HG02610 (cell line): ENCODE data around the gene POU5F1.
"Not testable (repeated sequence)": the region's sequence is repeated elsewhere in the genome, so short reads cannot be mapped to it uniquely, and the experiment has no call there.

Experiments
- ATAC-seq: cut with Tn5 transposase; IDR thresholded peaks from one replicate; pipeline ENCODE4 v1.9.1; 2021; ENCODE audit warnings: mild to moderate bottlenecking, moderate library complexity; ENCODE audit not compliant: unreplicated experiment

The POU5F1 gene

DNA sequence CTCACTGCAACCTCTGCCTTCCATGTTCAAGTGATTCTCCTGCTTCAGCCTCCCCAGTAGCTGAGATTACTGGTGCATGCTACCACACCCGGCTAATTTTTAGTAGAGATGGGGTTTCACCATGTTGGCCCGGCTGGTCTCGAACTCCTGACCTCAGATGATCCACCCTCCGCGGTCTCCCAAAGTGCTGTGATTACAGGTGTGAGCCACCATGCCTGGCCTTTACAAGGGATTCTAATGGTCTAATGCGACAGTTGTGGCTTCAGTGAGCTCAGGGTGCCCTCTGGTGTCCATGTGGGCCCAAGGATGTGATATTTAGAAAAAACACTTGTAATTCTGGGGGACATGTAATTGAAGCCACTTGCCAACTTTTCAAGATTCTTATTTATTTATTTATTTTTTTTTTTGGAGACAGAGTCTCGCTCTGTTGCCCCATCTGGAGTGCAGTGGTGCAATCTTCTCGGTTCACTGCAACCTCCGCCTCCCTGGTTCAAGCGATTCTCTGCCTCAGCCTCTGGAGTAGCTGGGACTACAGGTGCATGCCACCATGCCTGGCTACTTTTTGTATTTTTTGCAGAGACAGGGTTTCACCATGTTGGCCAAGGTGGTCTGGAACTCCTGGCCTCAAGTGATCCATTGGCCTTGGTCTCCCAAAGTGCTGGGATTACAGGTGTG, 22.1 kb upstream of the POU5F1 start:
- not testable (repeated sequence) for ATAC-seq

DNA sequence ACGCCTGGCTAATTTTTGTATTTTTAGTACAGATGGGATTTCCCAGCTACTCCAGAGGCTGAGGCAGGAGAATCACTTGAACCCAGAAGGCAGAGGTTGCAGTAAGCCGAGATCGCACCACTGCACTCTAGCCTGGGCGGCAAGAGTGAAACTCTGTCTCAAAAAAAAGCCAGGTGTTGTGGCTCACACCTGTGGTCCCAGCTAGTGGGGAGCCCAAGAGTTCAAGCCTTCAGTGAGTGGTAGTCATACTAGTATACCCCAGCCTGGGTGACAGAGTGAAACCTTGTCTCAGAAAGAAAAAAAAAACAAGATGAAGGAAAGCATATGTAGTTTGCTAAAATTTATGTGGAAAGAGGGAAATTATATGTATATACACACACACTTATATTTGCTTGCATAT, 20.0 kb upstream of the POU5F1 start:
- no peak for ATAC-seq

DNA sequence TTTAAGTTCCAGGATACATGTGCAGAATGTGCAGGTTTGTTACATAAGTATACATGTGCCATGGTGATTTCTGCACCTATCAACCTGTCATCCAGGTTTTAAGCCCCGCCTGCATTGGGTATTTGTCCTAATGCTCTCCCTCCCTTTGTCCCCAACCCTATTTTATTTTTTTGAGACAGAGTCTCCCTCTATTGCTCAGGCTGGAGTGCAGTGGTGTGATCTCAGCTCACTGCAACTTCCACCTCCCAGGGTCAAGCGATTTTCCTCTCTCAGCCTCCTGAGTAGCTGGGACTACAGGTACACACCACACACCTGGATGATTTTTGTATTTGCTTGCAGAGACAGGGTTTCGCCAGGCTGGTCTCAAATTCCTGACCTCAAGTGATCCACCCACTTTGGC, 18.7 kb upstream of the POU5F1 start:
- not testable (repeated sequence) for ATAC-seq

DNA sequence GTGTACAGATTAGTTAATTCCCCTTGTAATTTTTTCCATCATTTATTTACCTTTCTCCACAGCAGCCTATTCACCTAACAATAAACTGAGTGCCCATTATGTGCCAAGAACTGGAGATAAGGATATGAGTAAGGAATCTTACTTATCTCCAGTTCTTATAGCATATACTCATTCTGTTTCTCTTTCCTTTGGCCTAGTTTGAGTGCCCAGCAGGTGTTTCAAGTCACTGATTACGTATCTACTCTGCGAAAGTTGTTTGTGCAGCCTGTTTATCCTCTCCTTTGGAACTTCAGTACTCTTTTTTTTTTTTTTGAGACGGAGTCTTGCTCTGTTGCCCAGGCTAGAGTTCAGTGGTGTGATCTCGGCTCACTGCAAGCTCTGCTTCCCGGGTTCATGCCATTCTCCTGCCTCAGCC, 17.3 kb upstream of the POU5F1 start:
- ATAC-seq = no peak

DNA sequence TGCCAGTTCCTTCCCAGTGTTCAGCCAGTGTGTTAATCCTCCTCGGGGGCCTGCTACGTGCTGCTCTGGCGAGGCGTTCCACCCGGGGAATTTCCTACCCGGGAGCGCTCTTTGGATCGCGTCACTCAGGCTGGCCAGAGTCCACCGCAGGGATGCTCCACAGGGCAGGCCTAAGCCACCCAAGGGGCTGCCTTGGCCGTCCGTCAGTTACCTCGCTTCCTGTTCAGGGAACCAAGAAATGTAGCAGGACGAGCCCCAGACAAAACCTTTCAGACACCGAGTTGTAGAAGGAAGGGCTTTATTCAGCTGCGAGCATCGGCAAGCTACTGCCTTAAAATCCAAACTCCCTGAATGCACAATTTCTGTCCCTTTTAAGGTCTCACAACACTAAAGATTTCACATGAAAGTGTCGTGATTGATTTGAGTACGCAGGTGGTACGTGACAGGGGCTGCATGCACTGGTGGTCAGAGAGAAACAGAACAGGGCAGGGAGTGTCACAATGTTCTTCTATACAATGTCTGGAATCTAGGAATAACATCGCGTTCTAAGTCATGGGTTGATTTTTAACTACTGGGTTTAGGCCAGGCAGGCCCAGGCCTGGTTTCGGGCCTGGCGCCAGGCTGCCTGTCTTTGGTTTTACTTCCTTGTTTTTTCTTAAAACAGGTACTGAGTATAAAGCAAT, 15.7 kb upstream of the POU5F1 start:
- no peak for ATAC-seq

GRCh38 chr6:31185695-31186051, 15.2 kb upstream of the POU5F1 start:
- ATAC-seq = not testable (repeated sequence)

DNA sequence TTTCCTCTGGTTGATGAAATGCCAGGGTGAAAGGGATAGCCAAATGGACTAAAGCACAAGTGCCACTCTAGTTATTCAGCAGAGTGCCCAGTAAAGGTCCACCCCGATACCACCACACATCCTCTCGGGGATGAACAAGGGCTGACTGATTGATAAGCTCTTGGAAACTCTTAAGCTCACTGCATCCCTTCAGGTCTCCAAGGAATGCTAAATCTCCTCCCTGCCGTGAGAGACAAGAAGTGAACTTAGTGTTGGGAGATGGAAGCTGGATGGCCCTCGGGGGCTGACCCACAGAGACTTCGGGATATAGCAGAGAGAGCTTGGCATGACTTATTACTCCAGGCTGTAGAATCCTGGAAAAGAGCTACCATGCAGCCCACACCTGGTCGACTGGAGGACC, 13.4 kb upstream of the POU5F1 start:
- ATAC-seq = not testable (repeated sequence)

DNA sequence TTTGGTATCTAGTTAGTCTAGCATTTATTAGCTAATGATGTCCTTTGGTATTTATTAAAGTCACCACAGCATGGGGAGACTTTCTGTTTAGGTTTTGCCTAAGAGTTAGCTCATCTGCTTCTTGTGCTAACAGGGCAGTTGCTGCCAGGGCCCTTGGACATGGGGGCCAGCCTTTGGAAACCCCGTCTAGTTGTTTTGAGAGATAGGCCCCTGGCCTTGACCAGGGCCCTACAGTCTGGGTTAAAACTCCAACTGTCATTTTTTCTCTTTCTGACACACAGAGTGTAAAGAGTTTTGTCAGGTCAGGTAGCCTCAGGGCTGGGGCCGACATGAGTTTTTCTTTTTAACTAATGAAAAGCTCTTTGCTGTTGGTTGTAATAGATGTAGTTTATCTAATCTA, 12.8 kb upstream of the POU5F1 start:
- not testable (repeated sequence) for ATAC-seq

- ATAC-seq = no peak
Observed at GRCh38 chr6:31180500-31180899, 10.0 kb upstream of the POU5F1 start.

DNA sequence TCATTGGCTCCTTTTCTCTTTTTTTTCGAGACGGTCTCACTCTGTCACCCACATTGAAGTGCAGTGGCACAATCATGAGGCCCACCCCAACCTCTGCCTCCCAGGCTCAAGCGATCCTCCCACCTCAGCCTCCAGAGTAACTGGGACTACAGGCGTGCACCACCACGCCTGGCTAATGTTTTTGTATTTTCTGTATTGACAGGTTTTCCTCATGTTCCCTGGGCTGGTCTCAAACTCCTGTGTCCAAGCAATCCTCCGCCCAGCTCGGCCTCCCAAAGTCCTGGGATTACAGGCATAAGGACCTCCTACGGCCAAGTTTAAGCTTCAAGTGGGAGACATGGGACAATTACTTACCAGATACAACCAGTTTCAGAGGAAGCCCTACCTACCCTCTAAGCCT, 9.4 kb upstream of the POU5F1 start:
- ATAC-seq = no peak

- no peak for ATAC-seq
Observed at GRCh38 chr6:31179042-31179386, 8.5 kb upstream of the POU5F1 start.

GRCh38 chr6:31178143-31179041, 7.9 kb upstream of the POU5F1 start:
- ATAC-seq = no peak

GRCh38 chr6:31175971-31176370, 5.5 kb upstream of the POU5F1 start:
- ATAC-seq = no peak

DNA sequence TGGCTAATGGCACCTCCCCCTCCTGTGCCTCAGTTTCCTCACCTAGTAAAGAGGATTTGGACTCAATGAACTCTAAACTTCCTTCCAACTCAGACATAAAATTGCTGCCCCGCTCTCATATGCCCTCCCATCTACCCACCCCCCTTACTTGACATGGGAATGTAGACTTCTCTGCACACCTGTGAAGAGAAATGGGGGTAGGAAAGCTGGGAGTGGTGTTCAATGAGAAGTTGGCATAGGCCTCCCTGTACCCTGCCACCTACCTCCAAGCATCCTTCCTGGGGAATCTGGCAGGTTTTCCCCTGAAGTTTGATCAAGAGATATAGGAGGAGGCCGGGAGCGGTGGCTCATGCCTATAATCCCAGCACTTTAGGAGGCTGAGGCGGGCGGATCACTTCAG, 3.9 kb upstream of the POU5F1 start:
- ATAC-seq = no peak

GRCh38 chr6:31173406-31173805, 2.9 kb upstream of the POU5F1 start:
- ATAC-seq = no peak

DNA sequence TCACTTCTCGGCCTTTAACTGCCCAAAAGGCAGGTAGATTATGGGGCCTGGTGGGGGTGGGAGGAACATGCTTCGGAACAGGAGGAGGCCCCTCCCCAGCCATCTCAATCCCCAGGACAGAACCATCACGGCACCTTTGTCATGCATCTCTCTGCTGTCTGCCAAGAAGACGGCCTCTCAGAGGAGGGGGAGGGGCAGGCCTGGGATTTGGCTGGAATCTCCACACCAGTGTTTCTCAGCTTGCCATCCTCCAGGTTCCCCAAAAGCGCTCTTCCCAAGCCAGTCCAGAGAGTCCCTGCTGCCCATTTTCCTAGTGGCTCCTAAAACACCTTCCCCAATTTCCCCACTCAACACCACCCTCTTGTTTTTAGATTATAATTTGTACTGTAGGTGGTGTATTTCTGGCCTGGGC, 2.5 kb upstream of the POU5F1 start:
- no peak for ATAC-seq

DNA sequence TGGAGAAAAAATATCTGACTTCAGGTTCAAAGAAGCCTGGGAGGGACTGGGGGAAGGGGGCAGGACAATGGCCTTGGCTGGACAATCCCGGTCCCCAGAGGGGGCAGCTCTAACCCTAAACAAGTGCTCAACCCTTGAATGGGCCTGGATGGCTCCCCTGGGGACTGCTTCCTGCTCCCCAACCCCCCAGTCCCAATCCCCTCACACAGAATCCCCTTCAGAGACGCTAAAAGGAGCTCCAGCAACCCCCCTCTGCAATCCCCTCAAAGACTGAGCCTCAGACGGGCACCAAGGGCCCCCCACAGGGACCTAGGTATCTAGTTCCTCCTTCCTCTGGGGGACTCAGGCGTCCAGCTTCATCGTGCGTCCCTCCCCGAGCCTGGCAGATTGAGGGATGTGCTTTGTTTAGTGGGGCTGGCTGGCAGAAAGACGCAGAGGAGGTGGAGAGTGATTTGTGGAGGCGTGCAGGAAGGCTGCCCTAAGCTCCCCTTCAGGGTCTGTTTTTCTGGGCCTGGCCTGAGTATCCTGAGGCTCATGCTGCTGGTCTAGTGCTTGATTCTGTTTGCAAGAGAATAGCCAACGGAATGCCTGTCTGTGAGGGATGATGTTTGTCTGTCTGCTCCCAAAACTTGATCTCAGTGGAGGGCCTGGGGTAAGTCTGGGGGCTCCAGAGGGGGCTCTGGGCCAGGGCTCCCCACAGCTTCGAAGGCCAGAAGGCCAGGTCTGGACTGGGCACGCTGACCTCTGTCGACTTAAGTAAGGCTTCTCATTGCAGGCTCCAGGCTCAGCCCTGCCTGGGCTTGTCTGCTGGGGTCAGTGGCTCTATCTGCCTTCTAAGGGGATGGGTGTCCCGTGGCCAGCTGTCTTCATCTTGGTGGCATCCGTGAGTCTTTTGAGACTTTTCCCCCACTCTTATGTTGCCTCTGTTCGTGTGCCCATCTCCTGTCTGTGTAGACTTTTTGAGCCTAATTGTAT, 1.7 kb upstream of the POU5F1 start:
- no peak for ATAC-seq

DNA sequence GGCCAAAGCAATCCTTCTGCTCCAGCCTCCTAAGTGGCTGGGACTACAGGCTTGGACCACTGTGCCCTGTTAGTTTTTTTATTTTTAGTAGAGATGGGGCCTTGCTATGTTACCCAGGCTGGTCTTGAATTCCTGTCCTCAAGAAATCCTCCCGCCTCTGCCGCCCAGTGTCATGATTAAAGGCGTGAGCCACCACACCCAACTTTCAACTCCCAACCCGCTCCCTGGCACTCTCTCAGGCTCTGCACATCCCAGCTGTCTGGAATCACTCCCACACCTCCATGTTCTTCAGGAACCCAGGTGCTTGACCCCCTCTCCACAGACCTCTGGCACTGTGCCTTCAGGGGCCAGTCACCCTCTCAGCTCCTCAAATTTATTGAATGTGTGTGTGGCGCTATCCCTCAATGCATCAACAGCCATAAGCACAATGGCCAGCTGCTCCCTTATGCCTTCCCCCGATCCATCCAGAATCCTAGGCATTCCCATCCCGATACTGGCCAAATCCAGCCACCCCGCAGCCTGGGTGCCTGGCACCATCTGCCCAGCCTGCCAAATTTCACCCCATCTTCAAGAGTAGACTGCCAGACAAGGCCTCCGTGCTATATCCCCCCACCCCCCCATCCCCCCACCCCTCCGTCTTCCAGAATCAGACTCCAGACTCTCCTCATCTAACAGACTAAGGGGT, 647 bp upstream of the POU5F1 start:
- no peak for ATAC-seq

DNA sequence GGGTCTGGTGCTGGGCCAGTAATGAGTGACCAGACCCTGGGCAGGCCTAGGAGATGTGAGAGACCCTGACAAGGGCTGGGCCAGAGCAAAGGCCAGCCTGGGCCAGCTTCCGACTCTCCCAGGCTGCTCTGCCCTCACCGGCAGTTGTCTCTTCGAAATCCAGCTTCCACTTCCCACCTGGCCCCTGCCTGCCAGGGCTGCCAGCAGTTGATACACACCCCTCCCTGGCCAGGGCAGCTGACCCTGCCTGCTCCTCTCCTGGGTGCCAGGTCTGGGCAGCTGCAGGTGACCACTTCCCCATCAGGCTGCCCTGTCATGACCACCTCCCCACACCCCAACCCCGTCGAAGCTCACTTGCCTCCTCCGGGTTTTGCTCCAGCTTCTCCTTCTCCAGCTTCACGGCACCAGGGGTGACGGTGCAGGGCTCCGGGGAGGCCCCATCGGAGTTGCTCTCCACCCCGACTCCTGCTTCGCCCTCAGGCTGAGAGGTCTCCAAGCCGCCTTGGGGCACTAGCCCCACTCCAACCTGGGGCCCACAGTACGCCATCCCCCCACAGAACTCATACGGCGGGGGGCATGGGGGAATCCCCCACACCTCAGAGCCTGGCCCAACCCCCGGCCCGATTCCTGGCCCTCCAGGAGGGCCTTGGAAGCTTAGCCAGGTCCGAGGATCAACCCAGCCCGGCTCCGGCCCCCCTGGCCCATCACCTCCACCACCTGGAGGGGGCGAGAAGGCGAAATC, 453 bp downstream of the POU5F1 start:
- not testable (repeated sequence) for ATAC-seq
